HG03108 (cell line): ENCODE results near the gene MRPS2.
"Not testable (repeated sequence)": the region's sequence is repeated elsewhere in the genome, so short reads cannot be mapped to it uniquely, and the experiment has no call there.

Experiments
- ATAC-seq: cut with Tn5 transposase; IDR thresholded peaks from one replicate; pipeline ENCODE4 v1.9.1; 2021; ENCODE audit warnings: moderate library complexity; ENCODE audit not compliant: unreplicated experiment

Gene MRPS2

DNA sequence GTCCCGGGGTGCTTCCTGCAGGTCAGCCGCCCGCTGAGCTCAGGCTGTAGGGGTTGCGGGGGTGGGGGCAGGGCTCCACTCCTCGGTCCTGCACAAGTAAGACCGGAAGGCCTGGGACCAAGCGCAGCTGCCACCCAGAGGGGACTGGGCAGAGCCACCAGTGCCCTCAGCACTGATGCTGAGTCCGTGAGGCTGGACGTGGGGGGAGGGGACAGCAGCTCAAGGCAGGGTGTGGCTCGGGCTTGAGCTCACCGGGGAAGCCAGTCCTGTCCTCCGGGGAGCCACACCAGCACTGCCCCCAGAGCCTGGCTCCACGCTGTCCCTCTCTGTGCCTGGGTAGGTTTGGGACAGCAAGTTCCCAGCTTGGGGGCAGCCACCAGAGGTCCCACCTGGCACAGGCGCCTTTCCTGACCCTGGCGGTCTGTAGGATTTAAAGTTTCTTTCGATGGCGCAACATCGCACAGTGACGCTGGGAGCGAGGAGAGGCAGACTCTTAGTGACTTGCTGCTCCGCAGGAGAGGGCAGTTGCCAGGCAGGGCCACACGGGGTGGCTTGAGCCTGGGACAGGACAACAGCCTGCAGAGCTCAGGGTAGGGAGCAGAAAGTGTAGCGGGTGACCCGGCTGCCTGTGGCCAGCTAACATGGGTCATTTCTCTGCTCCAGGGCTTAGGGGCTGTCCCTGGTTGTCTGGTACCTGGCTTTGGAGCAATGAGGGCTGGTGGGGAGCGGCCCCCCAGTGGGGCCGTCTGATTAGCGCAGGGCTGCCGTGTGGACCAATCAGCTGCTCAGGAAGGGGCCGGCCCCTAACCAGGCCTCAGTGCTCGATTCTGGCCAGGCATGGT, 26.5 kb downstream of the MRPS2 start:
- ATAC-seq: no peak

DNA sequence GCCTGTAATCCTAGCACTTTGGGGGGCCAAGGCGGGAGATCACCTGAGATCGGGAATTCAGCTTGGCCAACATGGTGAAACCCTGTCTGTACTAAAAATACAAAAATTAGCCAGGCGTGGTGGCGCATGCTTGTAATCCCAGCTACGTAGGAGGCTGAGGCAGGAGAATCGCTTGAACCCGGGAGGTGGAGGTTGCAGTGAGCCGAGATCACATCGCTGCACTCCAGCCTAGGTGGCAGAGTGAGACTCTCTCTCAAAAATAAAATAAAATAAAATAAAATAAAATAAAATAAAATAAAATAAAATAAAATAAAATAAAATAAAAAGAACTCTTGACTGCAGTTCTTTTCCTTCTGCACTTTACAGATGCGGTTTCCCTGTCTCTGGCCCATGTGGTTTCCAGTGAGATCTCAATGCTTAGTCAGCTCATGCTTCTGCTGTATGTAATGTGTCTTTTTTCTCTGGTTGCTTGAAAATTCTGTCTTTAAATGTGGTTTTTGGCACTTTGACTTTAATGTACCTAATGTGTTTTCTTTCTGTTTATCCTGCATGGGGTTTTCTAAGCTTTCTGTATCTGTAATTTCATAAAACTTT, 28.5 kb downstream of the MRPS2 start:
- not testable (repeated sequence) for ATAC-seq

DNA sequence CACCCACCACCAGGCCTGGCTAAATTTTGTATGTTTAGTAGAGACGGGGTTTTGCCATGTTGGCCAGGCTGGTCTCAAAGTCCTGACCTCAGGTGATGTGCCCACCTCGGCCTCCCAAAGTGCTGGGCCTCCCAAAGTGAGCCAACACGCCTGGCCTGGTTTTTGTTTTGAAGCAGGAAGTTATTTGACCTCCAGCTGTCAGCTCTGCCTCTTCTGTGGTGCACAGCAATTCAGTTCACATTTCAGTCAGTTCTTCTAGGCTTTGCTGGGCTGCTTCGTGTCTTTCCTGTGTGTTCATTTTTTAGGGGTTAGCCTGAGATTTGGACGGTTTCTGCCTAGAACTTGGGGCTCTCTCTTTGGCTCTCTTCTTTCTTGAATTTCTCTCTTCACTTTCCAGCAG, 29.7 kb downstream of the MRPS2 start:
- ATAC-seq: no peak

GRCh38 chr9:135531096-135531495, 30.6 kb downstream of the MRPS2 start:
- no peak for ATAC-seq

DNA sequence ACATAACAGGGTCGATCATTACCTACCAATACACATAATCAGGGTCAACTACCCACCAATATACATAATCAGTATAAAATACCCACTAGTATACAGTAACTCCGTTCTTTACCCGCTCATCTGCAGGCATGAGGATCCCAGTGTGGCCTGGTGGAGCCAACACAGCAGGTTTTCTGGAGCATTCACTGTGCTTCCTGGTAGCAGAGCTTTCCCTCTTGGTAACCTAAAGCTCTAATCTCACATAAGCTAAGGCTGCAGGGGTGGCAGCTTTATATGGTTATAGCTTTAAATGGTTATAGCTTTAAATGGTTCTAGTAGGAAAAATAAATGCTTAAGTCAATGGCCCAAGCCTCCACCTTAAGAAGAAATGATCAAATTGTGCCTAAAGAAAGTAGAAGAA, 32.6 kb downstream of the MRPS2 start:
- ATAC-seq: no peak

GRCh38 chr9:135533674-135534073, 33.2 kb downstream of the MRPS2 start:
- no peak for ATAC-seq

- ATAC-seq: not testable (repeated sequence)
Measured at GRCh38 chr9:135534192-135534711, 33.8 kb downstream of the MRPS2 start.

DNA sequence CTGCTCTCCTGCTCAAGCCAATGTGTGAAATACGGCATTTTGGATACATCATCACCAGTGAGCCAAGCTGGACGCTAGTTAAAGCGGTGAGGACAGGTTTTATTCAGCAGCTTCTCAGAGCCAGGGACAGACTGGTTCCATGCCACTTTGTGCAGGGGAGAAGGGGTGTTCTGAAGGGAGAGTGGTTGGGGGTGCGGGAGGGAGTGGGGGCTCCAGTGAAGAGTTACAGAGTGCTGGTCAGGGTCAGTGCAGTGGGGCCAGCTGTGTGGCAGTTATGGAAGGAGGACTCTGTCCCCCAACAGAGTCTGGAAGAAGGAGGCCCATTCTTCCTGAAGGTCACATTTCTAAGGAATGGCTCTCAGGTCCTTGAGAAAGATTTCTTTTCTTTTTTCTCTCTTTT, 34.3 kb downstream of the MRPS2 start:
- not testable (repeated sequence) for ATAC-seq

DNA sequence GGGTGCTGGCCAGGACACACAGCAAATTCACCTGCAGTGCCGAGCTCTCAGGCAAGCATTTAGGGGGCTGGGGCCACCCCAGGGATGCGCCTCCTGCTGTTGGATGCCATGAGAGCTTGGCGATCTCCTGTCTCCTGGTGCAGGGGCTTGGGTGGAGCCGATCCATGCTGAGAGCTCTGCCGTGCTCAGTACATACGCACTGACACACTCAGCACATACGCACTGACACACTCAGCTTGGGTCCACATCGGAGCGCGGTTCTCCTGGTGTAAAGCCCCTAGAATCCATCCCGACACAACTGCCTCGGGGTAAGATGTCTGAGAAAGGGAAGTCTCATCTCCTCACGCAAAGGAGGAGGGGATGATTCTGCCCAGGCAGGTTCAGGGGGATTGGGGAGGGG, 35.1 kb downstream of the MRPS2 start:
- ATAC-seq: not testable (repeated sequence)

- no peak for ATAC-seq
Measured at GRCh38 chr9:135536216-135536615, 35.7 kb downstream of the MRPS2 start.

DNA sequence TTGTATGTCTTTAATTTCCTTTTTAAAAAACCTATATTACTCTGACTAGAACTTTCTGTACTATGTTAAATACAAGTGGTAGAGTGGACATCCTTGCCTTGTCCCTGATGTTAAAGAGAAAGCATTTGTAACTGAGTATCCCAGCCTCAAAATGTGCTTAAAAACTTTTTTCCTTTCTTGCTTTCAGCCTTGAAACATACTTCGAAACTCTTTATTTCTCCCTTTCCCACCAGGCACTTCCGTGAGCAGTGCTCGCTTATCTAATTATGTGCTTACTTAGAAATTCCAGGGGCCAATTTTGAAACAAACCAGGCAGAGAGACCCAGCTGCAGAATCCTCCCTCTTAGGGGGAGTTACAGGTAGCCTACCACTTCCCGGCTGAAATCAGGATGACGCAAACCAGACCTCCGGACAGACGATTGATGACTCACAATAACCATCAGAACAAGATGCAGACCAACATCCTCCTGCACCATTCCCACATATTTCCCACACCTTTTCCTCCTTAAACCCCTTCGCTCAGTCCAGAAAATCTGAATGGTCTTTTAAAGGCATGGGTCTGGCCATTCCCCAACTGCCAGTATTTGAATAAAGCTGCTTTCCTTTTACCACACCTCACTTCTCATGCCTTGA, 42.9 kb downstream of the MRPS2 start:
- not testable (repeated sequence) for ATAC-seq

DNA sequence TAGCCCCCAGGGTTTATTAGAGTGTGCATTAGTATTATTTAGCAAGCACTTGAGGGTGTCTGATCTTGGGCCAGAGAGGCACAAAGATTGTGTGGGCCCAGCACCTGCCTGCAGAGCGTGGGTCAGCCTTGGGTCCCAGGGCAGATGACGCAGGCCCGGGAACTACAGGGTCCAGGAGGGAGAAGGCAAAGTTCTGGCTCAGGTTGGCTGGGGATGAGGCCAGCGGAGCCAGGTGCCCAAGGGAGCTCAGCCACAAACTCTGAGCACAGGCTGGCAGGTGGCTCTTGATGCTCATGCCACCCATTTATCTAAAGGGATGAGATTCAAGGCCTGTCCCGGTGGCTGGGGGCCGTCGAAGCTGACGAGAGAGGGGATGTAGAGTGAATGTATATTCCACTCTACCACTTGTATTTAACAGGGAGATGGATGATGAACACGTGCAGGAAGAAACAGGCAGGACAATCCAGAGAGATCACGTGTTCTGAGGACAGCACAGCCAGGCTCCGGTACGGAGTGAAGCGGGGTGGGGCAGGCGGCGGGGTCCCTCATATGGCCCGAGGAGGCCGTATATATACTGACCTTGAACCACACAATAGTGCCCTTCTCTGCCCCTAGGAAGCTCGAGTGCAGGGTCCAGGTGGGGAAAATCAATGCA, 44.6 kb downstream of the MRPS2 start:
- no peak for ATAC-seq

GRCh38 chr9:135545646-135546176, 45.2 kb downstream of the MRPS2 start, which contains the start of gene OBP2A:
Gene OBP2A, plus strand, starts transcription at chr9:135546126. Its CDS starts 55 bp downstream, at chr9:135546181.
- not testable (repeated sequence) for ATAC-seq

GRCh38 chr9:135546792-135547617, 46.5 kb downstream of the MRPS2 start:
- ATAC-seq: not testable (repeated sequence)

- no peak for ATAC-seq
Measured at GRCh38 chr9:135547756-135548736, 47.6 kb downstream of the MRPS2 start.

GRCh38 chr9:135549478-135550343, 49.2 kb downstream of the MRPS2 start:
- ATAC-seq: not testable (repeated sequence)

DNA sequence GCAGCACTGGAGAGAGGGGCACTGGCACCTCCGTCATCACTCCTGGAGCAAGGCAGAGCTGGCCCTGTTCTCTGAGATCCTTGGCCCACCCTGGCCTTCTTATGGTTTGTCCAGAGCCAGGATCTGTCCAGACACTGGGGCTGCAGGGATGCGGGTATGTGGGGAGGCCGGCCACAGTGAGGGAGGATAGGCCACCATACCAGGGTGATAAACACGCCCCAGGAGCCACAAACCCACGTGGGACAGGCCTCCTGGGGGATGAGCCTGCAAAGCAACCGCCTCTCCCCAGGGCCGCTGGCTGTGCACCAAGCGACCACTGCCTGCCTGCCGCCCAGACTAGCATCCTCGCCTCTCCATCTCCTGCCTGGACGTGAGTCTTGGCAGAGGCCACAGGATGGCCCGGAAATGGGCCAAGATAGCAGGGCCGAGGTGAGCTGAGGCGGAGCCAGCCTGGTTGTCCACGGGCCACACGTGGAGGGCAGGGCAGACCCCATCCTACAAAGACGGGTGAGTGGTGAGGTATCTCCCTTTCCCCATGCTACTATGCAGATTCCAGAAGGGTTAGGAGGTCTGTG, 49.9 kb downstream of the MRPS2 start:
- no peak for ATAC-seq
